Pulmonary artery endothelial cell (primary cell): ENCODE measurements around the gene NCEH1. TPM values are rescaled to one million over a fixed set of nuclear protein-coding genes. Genes with fewer than 3 reads are reported as not detected.
"Not testable (repeated sequence)": the region's sequence is repeated elsewhere in the genome, so short reads cannot be mapped to it uniquely, and the experiment has no call there.

Experiments used
- DNase-seq: peaks from one replicate; pipeline ENCODE4 v3.0.0-alpha.2; 2011; ENCODE audit warnings: low read depth, low spot score
- total RNA-seq: library from RNA; depleted of rRNA; stranded (reverse); fragments of >200 nt; gene quantifications from 2 replicates; pipeline ENCODE4 v1.2.3, GENCODE V29; 2014

The NCEH1 gene
- total RNA-seq, 1 donor from 2014 or later = 24.7 TPM

DNA sequence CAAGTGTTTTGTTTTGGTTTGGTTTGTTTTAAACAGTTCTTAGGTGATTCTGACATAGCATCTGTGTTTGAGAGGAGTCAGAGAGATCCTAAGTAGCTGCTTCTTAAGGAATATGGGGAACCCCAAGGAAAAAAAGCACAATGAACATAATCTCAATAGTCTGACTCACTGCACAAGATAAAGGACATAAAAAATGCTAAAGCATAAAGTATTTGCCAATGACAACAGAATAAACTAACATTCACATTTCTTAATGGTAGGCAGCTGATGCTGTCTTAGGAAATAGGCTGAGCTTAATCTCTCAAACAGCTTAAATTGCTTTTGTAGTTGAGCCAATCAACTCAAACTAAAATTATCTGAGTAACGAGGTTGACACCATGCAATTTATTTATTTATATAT lies 2.9 kb downstream of the NCEH1 start:
- DNase-seq = no peak

DNA sequence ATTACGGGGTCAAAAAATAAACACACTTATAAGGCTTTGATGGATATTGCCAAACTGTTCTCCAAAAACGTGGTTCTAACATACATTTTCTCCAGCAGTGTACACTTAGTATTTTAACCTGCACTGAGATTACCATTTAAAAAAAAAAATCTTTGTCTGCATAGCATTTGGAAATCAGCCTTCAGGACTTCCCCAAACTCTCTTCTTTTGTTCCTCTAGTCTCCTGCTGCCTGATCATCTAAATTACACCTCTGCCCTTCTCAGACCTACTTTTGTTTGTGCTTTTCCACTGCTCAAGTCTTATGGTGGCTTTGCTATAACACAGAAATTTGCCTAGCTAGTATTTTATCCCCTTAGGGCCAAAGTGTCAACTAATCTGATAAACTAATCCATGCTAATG lies 3.8 kb downstream of the NCEH1 start:
- no peak for DNase-seq

GRCh38 chr3:172705170-172705569 lies 5.7 kb downstream of the NCEH1 start:
- DNase-seq = no peak

DNA sequence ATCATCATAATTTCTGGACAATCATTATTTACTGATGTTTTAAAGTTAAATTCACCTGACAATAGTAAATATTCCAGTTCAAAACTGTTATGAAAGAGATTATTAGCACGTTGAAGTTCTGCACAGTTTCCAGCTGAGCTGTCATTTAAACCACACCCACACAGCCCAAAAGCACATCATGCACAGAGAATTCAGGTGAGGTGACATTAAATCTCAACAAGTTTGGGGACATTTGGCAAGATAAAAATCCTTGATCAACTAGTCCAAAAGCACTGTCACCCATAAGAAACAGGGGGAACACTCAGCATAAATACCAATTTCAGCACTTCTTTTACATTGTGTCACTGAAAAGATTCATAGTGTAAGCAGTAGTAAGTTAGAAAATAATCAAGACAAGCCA lies 6.9 kb downstream of the NCEH1 start:
- DNase-seq = no peak

DNA sequence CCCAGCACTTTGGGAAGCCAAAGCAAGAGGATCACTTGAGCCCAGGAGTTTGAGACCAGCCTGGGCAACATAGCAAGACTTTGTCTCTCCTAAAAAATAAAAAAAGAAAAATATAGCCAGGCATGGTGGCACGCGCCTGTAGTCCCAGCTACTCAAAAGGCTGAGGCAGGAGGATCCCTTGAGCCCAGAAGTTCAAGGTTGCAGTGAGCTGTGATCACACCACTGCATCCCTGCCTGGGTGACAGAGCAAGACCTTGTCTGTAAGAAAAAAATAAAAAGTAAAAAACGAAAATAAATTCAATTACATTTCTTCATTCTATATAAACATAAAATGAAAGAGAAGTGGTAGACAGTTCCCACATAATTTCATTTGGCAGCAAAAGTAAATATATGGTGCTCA lies 8.1 kb downstream of the NCEH1 start:
- DNase-seq = not testable (repeated sequence)

- no peak for DNase-seq
Observed at GRCh38 chr3:172702256-172702655, 8.6 kb downstream of the NCEH1 start.

DNA sequence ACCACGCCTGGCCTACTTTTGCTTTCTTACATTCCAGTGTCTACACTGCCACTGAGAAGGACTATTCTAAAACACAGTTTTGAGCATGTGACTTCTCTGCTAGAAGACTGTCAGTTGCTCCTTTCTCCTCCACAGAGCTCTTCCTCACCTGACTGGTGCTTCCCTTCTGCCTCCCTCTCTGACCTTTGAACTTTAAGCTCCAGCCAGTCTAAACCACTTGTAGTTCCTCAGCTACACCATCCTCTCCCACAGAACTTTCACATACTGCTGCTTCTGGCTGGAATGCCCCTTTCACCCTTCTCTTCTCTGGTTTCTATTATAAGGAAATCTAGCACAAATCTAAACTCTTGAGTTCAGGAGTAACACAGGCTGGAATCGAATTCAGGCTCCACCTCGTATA lies 9.1 kb downstream of the NCEH1 start:
- DNase-seq = no peak

DNA sequence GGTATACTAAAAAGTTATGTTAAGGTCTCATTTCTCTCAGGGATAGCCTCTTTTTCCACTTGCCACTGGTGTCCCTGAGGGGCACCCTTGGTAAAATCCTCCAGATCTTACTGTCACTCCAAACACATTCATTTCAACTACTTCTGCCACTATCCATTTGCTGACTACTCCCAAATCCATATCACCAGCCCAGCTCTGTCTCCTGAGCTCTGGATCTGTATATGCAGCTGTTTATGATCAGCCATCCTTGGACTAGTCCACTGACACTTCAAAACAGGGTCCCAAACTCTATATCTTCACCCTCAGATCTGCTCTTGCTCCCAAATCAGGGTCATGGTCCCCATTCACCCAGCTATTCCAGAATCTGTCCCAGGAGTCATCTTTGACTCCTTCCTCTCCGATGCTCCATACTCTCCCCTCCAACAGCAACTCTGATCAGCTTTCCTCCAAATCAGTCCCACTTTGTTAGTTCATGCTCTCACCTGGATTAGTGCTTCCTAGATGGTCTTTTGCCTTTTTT lies 9.9 kb downstream of the NCEH1 start:
- DNase-seq = no peak

DNA sequence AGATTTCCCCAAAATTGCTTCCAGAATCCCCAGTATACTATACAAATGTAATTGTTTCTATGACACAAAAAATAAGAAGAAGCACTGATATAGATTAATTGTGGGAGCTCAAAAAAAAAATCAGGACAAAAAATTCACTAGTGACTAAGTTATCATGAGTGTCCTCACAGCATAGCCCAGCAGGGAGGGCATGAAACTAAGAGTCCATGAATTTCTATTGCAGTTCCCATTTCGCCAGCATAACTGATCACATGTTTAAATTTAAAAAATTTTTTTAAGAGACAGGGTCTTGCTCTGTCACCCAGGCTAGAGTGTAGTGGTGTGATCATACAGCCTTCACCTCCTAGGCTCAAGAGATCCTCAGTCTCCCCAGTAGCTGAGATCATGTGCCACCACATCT lies 10.6 kb downstream of the NCEH1 start:
- no peak for DNase-seq

- no peak for DNase-seq
Observed at GRCh38 chr3:172699031-172699430, 11.8 kb downstream of the NCEH1 start.

- DNase-seq = no peak
Observed at GRCh38 chr3:172698631-172699030, 12.2 kb downstream of the NCEH1 start.

GRCh38 chr3:172697558-172697957 lies 13.3 kb downstream of the NCEH1 start:
- DNase-seq = no peak

DNA sequence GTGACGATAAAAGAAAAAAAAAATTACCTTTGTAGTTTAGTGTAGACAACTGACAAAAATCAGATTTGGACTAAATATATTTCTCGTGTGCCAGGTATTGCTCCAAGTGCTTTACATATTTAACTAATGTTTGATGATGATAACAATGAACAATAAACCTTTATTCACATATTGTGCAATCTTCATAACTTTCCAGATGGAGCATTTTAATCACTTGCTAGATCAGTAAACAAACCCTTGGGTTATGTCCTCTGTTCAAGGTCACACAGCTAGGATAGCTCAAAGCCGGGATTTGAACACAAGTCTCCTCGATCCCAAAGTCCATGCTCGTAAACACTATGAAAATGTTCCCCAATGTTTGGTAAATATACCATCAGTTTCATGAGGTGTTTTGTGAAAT lies 14.5 kb downstream of the NCEH1 start:
- DNase-seq = no peak

- DNase-seq = no peak
Observed at GRCh38 chr3:172694573-172695246, 16.2 kb downstream of the NCEH1 start.

- DNase-seq = no peak
Observed at GRCh38 chr3:172692751-172693338, 18.0 kb downstream of the NCEH1 start.

DNA sequence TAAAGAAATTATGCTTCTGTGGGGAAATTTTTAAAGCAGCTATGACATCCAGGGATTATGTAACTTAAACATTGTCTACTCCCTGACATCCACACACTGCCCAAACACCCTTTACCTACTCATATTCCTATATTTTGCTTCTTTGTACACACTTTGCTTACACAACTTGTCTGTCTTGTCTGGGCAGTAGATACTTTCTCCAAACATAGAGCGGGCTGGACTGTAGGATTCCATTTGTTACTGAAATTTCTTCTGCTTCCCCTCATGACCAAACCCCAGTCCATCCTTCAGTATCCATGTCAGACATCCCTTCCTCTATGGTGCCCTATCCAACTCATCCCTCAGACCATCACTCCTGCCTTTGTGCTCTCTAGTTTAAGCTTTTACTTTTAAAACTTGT lies 19.9 kb downstream of the NCEH1 start:
- DNase-seq = no peak

DNA sequence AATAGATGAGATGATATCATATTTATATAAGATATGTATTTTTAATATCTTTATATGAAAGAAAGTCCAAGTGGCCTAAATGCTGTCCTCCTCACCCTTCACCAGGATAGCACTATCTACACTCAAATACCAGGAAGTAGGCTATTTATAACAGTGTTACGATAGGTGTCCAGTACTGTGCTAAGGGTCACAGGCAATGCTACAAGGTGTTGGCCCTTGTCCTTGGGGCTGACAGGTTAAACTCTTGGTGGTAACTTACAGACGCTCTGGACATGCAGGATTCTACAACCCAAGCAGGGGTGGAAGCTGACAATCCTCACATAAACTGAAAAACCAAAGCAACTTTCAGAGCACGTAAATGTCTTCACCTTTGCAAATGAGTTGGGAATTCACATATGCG lies 22.3 kb downstream of the NCEH1 start:
- no peak for DNase-seq

GRCh38 chr3:172687501-172687900 lies 23.4 kb downstream of the NCEH1 start:
- no peak for DNase-seq

DNA sequence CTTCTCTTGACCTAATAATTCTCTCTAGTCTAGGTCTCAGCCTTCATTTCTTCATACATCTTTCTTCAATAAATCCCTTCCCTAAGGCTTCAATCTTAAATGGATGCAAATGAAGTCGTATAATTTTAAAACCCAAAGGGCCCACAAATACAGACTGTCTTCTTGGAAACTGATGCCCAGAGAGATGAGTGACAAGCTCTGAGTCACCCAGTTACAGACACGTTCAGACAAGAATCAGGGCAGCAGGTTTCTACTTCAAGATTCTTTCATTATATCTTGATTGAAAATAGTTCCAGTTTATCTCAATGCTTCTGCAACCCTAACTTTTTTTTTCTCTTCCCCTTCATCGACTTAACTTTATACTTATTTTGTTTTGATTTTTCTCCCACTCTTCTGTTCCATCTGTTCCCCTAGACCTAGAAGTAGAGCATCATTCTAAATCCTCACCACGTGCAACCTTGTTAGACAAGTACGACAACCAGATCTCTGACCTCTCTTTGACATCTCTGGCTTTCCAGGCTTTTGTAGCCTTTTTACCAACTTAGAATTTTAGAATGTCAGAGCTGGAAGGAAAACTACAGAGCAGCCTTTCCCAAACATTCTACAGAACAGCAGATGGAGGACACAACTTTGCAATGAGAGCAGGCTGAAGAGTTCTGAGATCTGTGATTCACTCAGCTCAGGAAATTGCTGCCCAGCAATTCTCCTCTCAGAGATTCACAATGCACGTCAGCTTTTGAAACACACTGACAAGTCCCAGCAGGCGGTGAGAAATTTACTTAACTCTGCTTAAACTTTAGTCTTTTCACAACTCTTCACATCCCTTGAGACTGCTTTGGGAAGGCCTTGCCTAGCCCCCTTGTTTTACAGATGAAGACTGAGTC lies 25.3 kb downstream of the NCEH1 start:
- no peak for DNase-seq

- DNase-seq = no peak
Observed at GRCh38 chr3:172680684-172681083, 30.2 kb downstream of the NCEH1 start.

DNA sequence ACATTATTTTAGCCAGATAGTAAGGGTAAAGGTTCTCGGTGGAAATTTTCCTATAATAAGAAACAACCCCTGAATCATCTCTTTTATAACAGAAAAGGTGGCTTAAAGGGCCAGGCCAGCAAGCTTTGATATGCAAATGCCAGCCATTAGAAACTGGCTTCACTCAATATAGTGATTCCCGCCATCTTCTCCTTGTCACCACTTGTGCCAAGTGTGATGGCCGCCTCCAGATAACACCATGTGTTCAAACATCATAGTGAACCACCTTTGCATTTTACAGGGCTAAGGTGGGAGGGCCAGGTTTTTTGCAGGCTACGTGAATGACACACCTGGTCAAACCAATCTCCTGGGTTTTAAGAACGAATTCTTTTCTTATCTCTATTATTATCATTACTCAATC lies 31.3 kb downstream of the NCEH1 start:
- no peak for DNase-seq

DNA sequence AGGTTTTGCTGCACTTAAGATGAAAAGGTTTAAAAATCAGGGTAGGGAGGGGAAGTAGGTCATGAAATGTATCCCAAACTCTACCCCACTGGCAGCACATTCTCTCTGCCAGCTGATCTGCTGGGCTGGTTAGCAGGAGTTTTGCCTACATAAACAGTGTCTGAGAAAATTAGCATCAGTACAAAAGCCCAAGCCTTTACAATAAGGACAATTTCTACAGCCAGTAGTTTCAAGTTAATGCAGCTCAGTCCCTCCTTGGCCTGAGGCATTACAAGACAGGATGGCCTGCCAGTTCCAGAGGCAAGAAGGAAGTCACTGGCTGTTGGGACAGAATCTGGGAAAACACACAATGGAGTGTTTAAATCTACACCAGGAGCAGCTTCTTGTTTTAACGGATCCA lies 32.8 kb downstream of the NCEH1 start:
- DNase-seq = no peak
